SK-N-MC (cell line): ENCODE measurements around the gene RAB11FIP5.

Experiments used
- EZH2 ChIP-seq: fragments of 200-600 bp; sonication (generic); IDR thresholded peaks from one replicate; pipeline ENCODE4 v1.6.1; 2017; ENCODE audit warnings: antibody characterized with exemption
- FOXP2 ChIP-seq: optimal IDR thresholded peaks from 2 replicates; pipeline ENCODE3; 2011; ENCODE audit warnings: mild to moderate bottlenecking, moderate library complexity; ENCODE audit not compliant: insufficient read depth; ENCODE audit errors: extremely low read length, control extremely low read depth
- POLR2AphosphoS5 ChIP-seq: IDR thresholded peaks from 2 replicates; pipeline ENCODE4 v1.6.1; 2012; ENCODE audit warnings: mild to moderate bottlenecking, low read depth, low read length, borderline replicate concordance

DNA sequence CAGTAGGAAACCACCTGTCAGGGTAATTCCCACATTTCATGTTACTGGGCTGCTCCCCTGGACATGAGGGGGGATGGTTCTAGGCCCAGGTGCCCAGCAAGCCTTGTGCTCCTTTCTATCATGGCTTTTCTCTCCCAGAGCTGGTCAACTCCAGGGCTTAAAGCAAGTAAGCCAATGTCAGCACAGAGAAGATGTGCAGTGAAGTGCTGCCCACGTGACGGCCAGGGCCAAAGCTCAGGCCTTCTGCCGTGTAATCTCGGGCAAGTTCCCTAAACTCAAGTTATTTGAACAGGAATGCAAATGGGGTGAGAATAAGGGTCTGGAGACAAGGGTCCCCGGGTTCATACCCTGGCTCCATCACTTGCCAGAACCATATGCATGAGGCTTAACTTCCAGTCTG is 57.8 kb downstream of the RAB11FIP5 start:
- no peak for TF ChIP-seq EZH2
- no peak for TF ChIP-seq POLR2AphosphoS5
- TF ChIP-seq FOXP2: no peak
